ENCODE results near the gene AGA.

- TF ChIP-seq POLR2AphosphoS5 (IDR thresholded peaks at IDR 0.05; ENCODE audit: low read depth, low read length) (no peak), SIN3A (IDR thresholded peaks at IDR 0.05; ENCODE audit: borderline replicate concordance, insufficient read depth, low read length) (no peak), TAF1 (IDR thresholded peaks at IDR 0.05; ENCODE audit: borderline replicate concordance, insufficient read depth, low read length) (no peak)
These were observed 36.8 kb upstream of the AGA start for GRCh38 chr4:177479063-177479462.

Data from PFSK-1 (cell line).